IPS-20b (cell line): ENCODE data around the gene DEGS2.
A peak's percentile ranks its signal among the peaks of the same experiment; 100 is the strongest.
"Not testable (repeated sequence)": the region's sequence is repeated elsewhere in the genome, so short reads cannot be mapped to it uniquely, and the experiment has no call there.

Experiments used
- H3K27ac ChIP-seq: one replicate; pipeline ENCODE4 v1.5.1; 2013; ENCODE audit warnings: low read length
- H3K27me3 ChIP-seq: 2 replicates; pipeline ENCODE4 v1.6.1; 2013; ENCODE audit warnings: mild to moderate bottlenecking, low read length, inconsistent platforms; ENCODE audit not compliant: insufficient read depth
- H3K36me3 ChIP-seq: 2 replicates; pipeline ENCODE4 v1.6.1; 2013; ENCODE audit warnings: low read depth, mild to moderate bottlenecking, inconsistent platforms, low read length, moderate library complexity; ENCODE audit not compliant: insufficient read depth
- H3K4me1 ChIP-seq: 2 replicates; pipeline ENCODE4 v1.6.1; 2013; ENCODE audit warnings: mild to moderate bottlenecking, control low read depth, inconsistent platforms, low read length, moderate library complexity; ENCODE audit not compliant: insufficient read depth
- H3K4me3 ChIP-seq: 2 replicates; pipeline ENCODE4 v1.5.1; 2013; ENCODE audit warnings: mild to moderate bottlenecking, low read length, inconsistent platforms
- H3K9ac ChIP-seq: 2 replicates; pipeline ENCODE4 v1.6.1; 2013; ENCODE audit warnings: low read depth, mild to moderate bottlenecking, inconsistent platforms, low read length, moderate library complexity
- H3K9me3 ChIP-seq: 2 replicates; pipeline ENCODE4 v1.6.1; 2013; ENCODE audit warnings: mild to moderate bottlenecking, low read depth, low read length, inconsistent platforms; ENCODE audit not compliant: insufficient read depth

The DEGS2 gene

GRCh38 chr14:100159094-100159864, at the start of gene DEGS2:
TSS of gene DEGS2 (minus strand) at chr14:100159645. CDS start at chr14:100159587, 58 bp downstream.
- Histone ChIP-seq H3K9ac (no peak within 1 kb of the TSS), H3K27me3 (peaks cover 65% of the 10 kb centered on the region), H3K9me3 (no peaks in the 10 kb centered on the region; the same call in 1 of the 2 replicates), H3K36me3 (no peaks in the 10 kb centered on the region), H3K27ac (no peak within 1 kb of the TSS), H3K4me1 (no peaks in the 10 kb centered on the region; the same call in 1 of the 2 replicates), H3K4me3 (peak within 1 kb of the TSS; percentile 63; the same call in 1 of the 2 replicates)

GRCh38 chr14:100208136-100208535, 48.7 kb upstream of the DEGS2 start:
- not testable (repeated sequence) for H3K27ac ChIP-seq, H3K4me1 ChIP-seq, H3K27me3 ChIP-seq, H3K9me3 ChIP-seq, H3K4me3 ChIP-seq, H3K9ac ChIP-seq, H3K36me3 ChIP-seq

- not testable (repeated sequence) for H3K9me3 ChIP-seq, H3K4me3 ChIP-seq, H3K36me3 ChIP-seq, H3K9ac ChIP-seq, H3K27me3 ChIP-seq, H3K27ac ChIP-seq, H3K4me1 ChIP-seq
These were observed 48.1 kb upstream of the DEGS2 start for GRCh38 chr14:100207588-100207987.

GRCh38 chr14:100204835-100205167, 45.4 kb upstream of the DEGS2 start:
- not testable (repeated sequence) for H3K4me3 ChIP-seq, H3K9ac ChIP-seq, H3K4me1 ChIP-seq, H3K9me3 ChIP-seq, H3K27me3 ChIP-seq, H3K36me3 ChIP-seq, H3K27ac ChIP-seq

- Histone ChIP-seq H3K36me3 (0 out of 2 replicates have a peak, but pooled peaks cover 6% of the 10 kb centered on the region), H3K9ac (no peak overlapping the region), H3K27me3 (no peaks in the 10 kb centered on the region), H3K4me1 (peaks cover 5% of the 10 kb centered on the region; the same call in 1 of the 2 replicates), H3K9me3 (no peaks in the 10 kb centered on the region), H3K27ac (no peak overlapping the region), H3K4me3 (no peak overlapping the region)
These were observed 44.8 kb upstream of the DEGS2 start for GRCh38 chr14:100203962-100204834.

GRCh38 chr14:100203146-100203545, 43.7 kb upstream of the DEGS2 start:
- no peak overlapping the region for H3K4me3 ChIP-seq
- no peak overlapping the region for H3K27ac ChIP-seq

GRCh38 chr14:100202712-100203111, 43.3 kb upstream of the DEGS2 start:
- H3K9me3 ChIP-seq = no peaks in the 10 kb centered on the region
- no peaks in the 10 kb centered on the region for H3K27me3 ChIP-seq
- H3K9ac ChIP-seq = no peak overlapping the region
- no peak overlapping the region for H3K27ac ChIP-seq
- H3K36me3 ChIP-seq = 0 out of 2 replicates have a peak, but pooled peaks cover 6% of the 10 kb centered on the region
- H3K4me3 ChIP-seq = no peak overlapping the region
- H3K4me1 ChIP-seq = peaks cover 6% of the 10 kb centered on the region; the same call in 1 of the 2 replicates

More at GRCh38 chr14:100203146-100203545, 43.7 kb upstream of the DEGS2 start:
- peaks cover 6% of the 10 kb centered on the region; the same call in 1 of the 2 replicates for H3K4me1 ChIP-seq
- no peak overlapping the region for H3K9ac ChIP-seq
- H3K9me3 ChIP-seq = no peaks in the 10 kb centered on the region
- no peaks in the 10 kb centered on the region for H3K27me3 ChIP-seq
- 0 out of 2 replicates have a peak, but pooled peaks cover 6% of the 10 kb centered on the region for H3K36me3 ChIP-seq

- H3K36me3 ChIP-seq = 0 out of 2 replicates have a peak, but pooled peaks cover 5% of the 10 kb centered on the region
- peaks cover 6% of the 10 kb centered on the region; the same call in 1 of the 2 replicates for H3K4me1 ChIP-seq
- no peak overlapping the region for H3K4me3 ChIP-seq
- H3K9me3 ChIP-seq = no peaks in the 10 kb centered on the region
- no peak overlapping the region for H3K27ac ChIP-seq
- H3K9ac ChIP-seq = no peak overlapping the region
- no peaks in the 10 kb centered on the region for H3K27me3 ChIP-seq
These were observed 42.3 kb upstream of the DEGS2 start for GRCh38 chr14:100201701-100202100.

GRCh38 chr14:100200311-100200710, 40.9 kb upstream of the DEGS2 start:
- Histone ChIP-seq H3K9ac (no peak overlapping the region), H3K36me3 (no peaks in the 10 kb centered on the region), H3K27ac (no peak overlapping the region), H3K4me1 (peaks cover 6% of the 10 kb centered on the region; the same call in 1 of the 2 replicates), H3K27me3 (no peaks in the 10 kb centered on the region), H3K4me3 (no peak overlapping the region), H3K9me3 (no peaks in the 10 kb centered on the region)

- Histone ChIP-seq H3K36me3 (no peaks in the 10 kb centered on the region), H3K4me1 (peaks cover 6% of the 10 kb centered on the region; the same call in 1 of the 2 replicates), H3K27me3 (no peaks in the 10 kb centered on the region), H3K4me3 (no peak overlapping the region), H3K9me3 (no peaks in the 10 kb centered on the region), H3K27ac (no peak overlapping the region), H3K9ac (no peak overlapping the region)
These were observed 39.9 kb upstream of the DEGS2 start for GRCh38 chr14:100199240-100199860.
